Stimulated activated CD4-positive, alpha-beta T cell treated with anti-CD3 and anti-CD28 coated beads, TNF-alpha, amount 100 ng/mL, for 1 hour (primary cell): Measurements from ENCODE around the gene GCNT1.
"Not testable (repeated sequence)": the region's sequence is repeated elsewhere in the genome, so short reads cannot be mapped to it uniquely, and the experiment has no call there.

Source experiments
- DNase-seq, 3 donors: peaks; one replicate each; pipeline ENCODE4 v3.0.0-alpha.2; 2020; ENCODE audit warnings: low read depth in 3 of 3, low spot score in 1 of 3

GCNT1 gene

GRCh38 chr9:76531231-76531780 lies 72.3 kb downstream of the GCNT1 start:
- DNase-seq, result no peak

DNA sequence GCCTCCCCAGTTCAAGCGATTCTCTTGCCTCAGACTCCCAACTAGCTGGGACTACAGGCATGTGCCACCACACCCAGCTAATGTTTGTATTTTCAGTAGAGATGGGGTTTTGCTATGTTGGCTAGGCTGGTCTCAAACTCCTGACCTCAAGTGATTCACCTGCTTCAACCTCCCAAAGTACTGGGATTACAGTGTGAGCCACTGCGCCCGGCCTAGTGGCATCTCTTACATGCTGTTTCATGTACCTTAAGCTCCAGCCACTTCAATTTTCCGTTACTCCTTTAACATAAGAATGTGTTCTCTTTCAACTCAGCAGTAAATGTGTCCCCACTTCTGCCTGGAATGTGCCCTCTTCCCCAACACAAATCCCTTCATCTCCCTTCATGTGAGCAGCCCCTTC lies 73.9 kb downstream of the GCNT1 start:
- DNase-seq, result not testable (repeated sequence)

- no peak for DNase-seq
Observed at GRCh38 chr9:76534026-76534425, 75.0 kb downstream of the GCNT1 start.

- no peak for DNase-seq
Observed at GRCh38 chr9:76537150-76537646, 78.2 kb downstream of the GCNT1 start.

- no peak for DNase-seq
Observed at GRCh38 chr9:76539180-76539579, 80.2 kb downstream of the GCNT1 start.

- DNase-seq, result no peak
Observed at GRCh38 chr9:76542360-76542759, 83.4 kb downstream of the GCNT1 start.

DNA sequence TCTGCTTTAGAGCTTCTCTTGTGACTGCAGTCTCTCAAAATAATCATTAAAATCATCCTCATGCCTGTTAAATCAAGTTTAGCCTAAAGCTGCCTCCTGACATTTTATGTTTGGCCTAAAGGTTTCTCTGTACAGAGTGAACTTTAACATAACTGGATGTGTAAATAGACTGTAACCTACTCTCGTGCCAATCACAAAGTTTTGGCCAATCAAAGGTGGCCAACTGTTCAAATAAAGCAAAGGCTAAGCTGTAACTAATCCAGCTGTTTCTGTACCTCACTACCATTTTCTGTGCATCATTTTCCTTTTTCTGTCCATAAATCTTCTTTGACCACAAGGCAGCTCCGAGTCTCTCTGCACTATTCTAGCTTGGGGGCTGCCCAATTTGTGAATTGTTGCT lies 86.2 kb downstream of the GCNT1 start:
- no peak for DNase-seq

DNA sequence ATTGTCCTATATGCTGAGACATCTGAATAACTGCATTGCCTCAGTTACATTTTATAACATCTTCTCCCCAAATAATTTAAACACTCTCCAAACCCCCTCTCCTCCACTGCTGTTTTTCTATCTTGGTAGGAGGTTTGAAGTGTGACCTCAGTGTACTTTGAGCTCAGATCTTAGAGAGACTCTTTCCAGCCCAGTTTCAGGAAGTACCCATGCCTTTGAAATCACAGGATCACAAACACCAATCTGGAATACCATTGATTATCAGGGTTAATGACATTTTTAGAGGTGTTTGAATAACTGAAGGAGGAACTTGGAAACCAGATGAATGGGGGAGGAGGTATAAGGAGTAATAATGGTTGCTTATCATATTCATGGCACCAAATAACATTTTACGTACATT lies 93.2 kb downstream of the GCNT1 start:
- DNase-seq, result no peak

DNA sequence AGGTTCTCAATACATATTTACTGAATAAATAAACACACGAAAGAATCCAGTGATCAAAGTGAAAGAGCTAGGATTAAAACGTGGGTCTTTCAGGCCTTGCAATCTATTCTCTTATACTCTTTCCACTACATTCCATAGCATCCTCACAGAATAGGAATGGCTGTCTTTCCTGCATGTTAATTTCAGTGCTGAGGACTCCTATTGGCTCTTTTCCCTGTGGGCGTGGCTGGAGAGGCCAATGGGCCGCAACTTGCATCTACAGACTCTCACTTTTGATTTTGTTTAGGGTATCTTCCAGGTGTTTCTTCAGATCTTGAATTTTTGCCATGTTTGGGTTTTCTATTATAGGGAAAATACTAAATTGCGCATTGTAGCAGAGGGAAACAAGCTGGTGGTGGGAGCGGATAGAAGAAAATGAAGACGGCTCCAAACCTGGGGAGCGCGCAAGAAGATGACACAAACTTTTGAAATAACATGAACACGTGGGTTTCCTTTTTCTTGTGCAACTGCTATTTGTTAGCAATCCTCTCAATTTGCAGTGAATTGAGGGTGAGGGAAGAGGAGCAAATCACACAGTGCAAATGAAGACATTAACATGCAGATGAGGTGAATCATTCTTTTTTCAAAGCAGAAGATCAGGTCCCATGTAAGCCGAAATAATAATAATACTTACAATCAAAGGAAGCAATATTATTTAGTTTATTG lies 93.9 kb downstream of the GCNT1 start:
- DNase-seq, result no peak

DNA sequence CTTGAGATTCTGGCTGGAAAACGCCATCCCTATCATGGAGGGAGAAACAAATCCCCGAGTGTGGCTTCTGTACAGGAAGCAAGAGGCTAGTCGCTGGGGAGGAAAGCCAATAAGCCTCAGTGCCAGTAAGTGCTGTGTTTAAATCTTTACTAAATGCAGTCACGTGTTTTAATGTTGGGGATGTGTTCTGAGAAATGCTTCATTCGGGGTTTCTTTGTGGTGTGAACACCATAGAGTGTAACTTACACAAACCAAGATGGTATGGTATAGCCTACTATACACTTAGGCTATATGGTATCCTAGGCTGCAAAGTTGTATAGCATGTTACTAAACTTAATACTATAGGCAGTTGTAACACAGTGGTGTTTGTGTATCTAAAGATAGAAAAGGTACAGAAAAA lies 94.7 kb downstream of the GCNT1 start:
- DNase-seq, result no peak
